Aorta (tissue), 5 donors: ENCODE data around the gene ADM. TPM values are rescaled to one million over a fixed set of nuclear protein-coding genes. Genes with fewer than 3 reads are reported as not detected.

Source experiments
- ATAC-seq: fragments of 200-7000 bp; cut with Tn5 transposase; one replicate; pipeline ENCODE4 v1.9.1; 2022; ENCODE audit warnings: moderate library complexity; ENCODE audit not compliant: low FRiP score
- DNase-seq, 2 donors: peaks; one replicate each; pipeline ENCODE4 v3.0.0-alpha.2; 2020
- H3K27ac ChIP-seq, 2 donors: one replicate each; pipeline ENCODE4 v1.5.1; 2013; ENCODE audit warnings: low read length in 2 of 2, mild to moderate bottlenecking in 2 of 2, moderate library complexity in 2 of 2, control low read depth in 1 of 2, inconsistent platforms in 1 of 2, low read depth in 1 of 2
- H3K27me3 ChIP-seq, 2 donors: one replicate each; pipeline ENCODE4 v1.6.1; 2013; ENCODE audit warnings: control low read depth in 1 of 2, low read length in 1 of 2, mild to moderate bottlenecking in 1 of 2, moderate library complexity in 1 of 2; ENCODE audit not compliant: insufficient read depth in 2 of 2, control insufficient read depth in 1 of 2
- H3K36me3 ChIP-seq, 2 donors: one replicate each; pipeline ENCODE4 v1.6.1; 2013; ENCODE audit warnings: control low read depth in 1 of 2, low read length in 1 of 2, mild to moderate bottlenecking in 1 of 2; ENCODE audit not compliant: insufficient read depth in 2 of 2, control insufficient read depth in 1 of 2
- H3K4me1 ChIP-seq, 2 donors: one replicate each; pipeline ENCODE4 v1.6.1; 2013; ENCODE audit warnings: low read length in 2 of 2, control low read depth in 1 of 2, mild to moderate bottlenecking in 1 of 2, moderate library complexity in 1 of 2; ENCODE audit not compliant: insufficient read depth in 2 of 2, control insufficient read depth in 1 of 2
- H3K4me3 ChIP-seq, 2 donors: one replicate each; pipeline ENCODE4 v1.5.1; 2013; ENCODE audit warnings: low read length in 2 of 2, control low read depth in 1 of 2, mild to moderate bottlenecking in 1 of 2
- H3K9me3 ChIP-seq: one replicate; pipeline ENCODE4 v1.6.1; 2013; ENCODE audit warnings: mild to moderate bottlenecking, low read length; ENCODE audit not compliant: control insufficient read depth
- WGBS, 2 donors: extraction: QIAGEN DNeasy Blood & Tissue Kit; methylation state at CpG; one replicate each; pipeline ENCODE4 v1.1.7; 2013; 5-methylcytosine and 5-hydroxymethylcytosine counted together
- intact Hi-C, 2 donors: fragments of 100-400 bp; cut with DNase I; formaldehyde crosslinking; loops; one replicate each; pipeline versions ENCODE4 v1.14.2 to v1.15.0; 2022
- polyA plus RNA-seq, 2 donors: library from polyadenylated mRNA; stranded (reverse); fragments of 200-250 nt; gene quantifications; one replicate each; pipeline ENCODE4 v1.2.3, GENCODE V29; 2013
- total RNA-seq, 2 donors: library from RNA; stranded (reverse); fragmentation: NEBNext Ultra II Directional; extraction: Animal tissue kit (Norgen Biotek cat#: 25700); gene quantifications; one replicate each; pipeline ENCODE4 v1.2.1, GENCODE V29; 2021
- donor health status: healthy with polysubstance abuse.
- donor health status: Bipolar disorder and iron deficiency.
- donor health status: DM: no; HTN: no; CAD: no.
- donor health status: DM: no; HTN: no; CAD: no.
- donor health status: DM: yes; HTN: yes; CAD: no.

ADM gene
- total and polyA plus RNA-seq, 4 donors = 1.5 to 76.1 (median 17.5) TPM

- ATAC-seq (no peak), DNase-seq (no peak)
- no peaks in the 10 kb centered on the region for H3K36me3 ChIP-seq
- no peaks in the 10 kb centered on the region for H3K4me1 ChIP-seq
- intact Hi-C loops = no loop called here
- no peak overlapping the region for H3K27ac ChIP-seq
- 49 to 53% methylated on average over 8 of the region's 8 CpGs for WGBS, 2 donors
- H3K9me3 ChIP-seq = no peaks in the 10 kb centered on the region
- H3K4me3 ChIP-seq = no peak overlapping the region
- H3K27me3 ChIP-seq = no peaks in the 10 kb centered on the region
These were observed 9.6 kb downstream of the ADM start for GRCh38 chr11:10314199-10315072.

GRCh38 chr11:10315083-10315482 is 10.2 kb downstream of the ADM start:
- H3K36me3 ChIP-seq = no peaks in the 10 kb centered on the region

GRCh38 chr11:10317151-10317755 is 12.4 kb downstream of the ADM start:
- no peaks in the 10 kb centered on the region for H3K36me3 ChIP-seq
- no peak for DNase-seq
- no peak for ATAC-seq
- intact Hi-C loops = no loop called here
- H3K9me3 ChIP-seq = no peaks in the 10 kb centered on the region
- no peaks in the 10 kb centered on the region for H3K4me1 ChIP-seq
- H3K27ac ChIP-seq = no peak overlapping the region
- no peaks in the 10 kb centered on the region for H3K27me3 ChIP-seq
- 70 to 77% methylated on average over 4 of the region's 4 CpGs for WGBS, 2 donors
- H3K4me3 ChIP-seq = no peak overlapping the region

More at GRCh38 chr11:10315083-10315482, 10.2 kb downstream of the ADM start:
- no peaks in the 10 kb centered on the region for H3K9me3 ChIP-seq
- 93 to 96% methylated on average over 6 of the region's 6 CpGs for WGBS, 2 donors
- no peak overlapping the region for H3K27ac ChIP-seq
- no peaks in the 10 kb centered on the region for H3K4me1 ChIP-seq
- H3K4me3 ChIP-seq = no peak overlapping the region
- no peaks in the 10 kb centered on the region for H3K27me3 ChIP-seq
- intact Hi-C loops = no loop called here
- no peak for ATAC-seq
- DNase-seq = no peak

- Histone ChIP-seq H3K4me3 (no peak overlapping the region), H3K36me3 (no peaks in the 10 kb centered on the region), H3K27ac (no peak overlapping the region), H3K27me3 (no peaks in the 10 kb centered on the region), H3K4me1 (no peaks in the 10 kb centered on the region), H3K9me3 (no peaks in the 10 kb centered on the region)
- DNase-seq (no peak), ATAC-seq (no peak)
- intact Hi-C loops = no loop called here
- 91 to 99% methylated on average over 5 of the region's 5 CpGs for WGBS, 2 donors
These were observed 13.1 kb downstream of the ADM start for GRCh38 chr11:10317776-10318526.

GRCh38 chr11:10318527-10318802 is 13.6 kb downstream of the ADM start:
- DNase-seq = no peak
- intact Hi-C loops = no loop called here
- Histone ChIP-seq H3K36me3 (no peaks in the 10 kb centered on the region), H3K4me1 (peaks cover 2 to 3% of the 10 kb centered on the region in 2 donors), H3K27ac (no peak overlapping the region), H3K9me3 (no peaks in the 10 kb centered on the region), H3K4me3 (no peak overlapping the region), H3K27me3 (no peaks in the 10 kb centered on the region)
- ATAC-seq = no peak
- WGBS, 2 donors = 95 to 96% methylated on average over 3 of the region's 3 CpGs

- H3K27ac ChIP-seq = no peak overlapping the region
- H3K36me3 ChIP-seq = no peaks in the 10 kb centered on the region
- peaks cover 2 to 4% of the 10 kb centered on the region in 2 donors for H3K4me1 ChIP-seq
- H3K9me3 ChIP-seq = no peaks in the 10 kb centered on the region
- H3K27me3 ChIP-seq = no peaks in the 10 kb centered on the region
- 60 to 75% methylated on average over 6 of the region's 6 CpGs for WGBS, 2 donors
- intact Hi-C loops = loop anchor here (5.0 to 10.0 kb wide), 3 partner anchors 328 to 563 kb away; no protein-coding TSS in a partner anchor
- no peak overlapping the region for H3K4me3 ChIP-seq
- DNase-seq (no peak), ATAC-seq (no peak)
These were observed 15.1 kb downstream of the ADM start for GRCh38 chr11:10319702-10320558.

GRCh38 chr11:10320736-10321465 is 16.0 kb downstream of the ADM start:
- intact Hi-C loops = loop anchor here (5.0 to 10.0 kb wide), 3 partner anchors 329 to 564 kb away; no protein-coding TSS in a partner anchor
- DNase-seq = no peak

More at GRCh38 chr11:10320736-10321465, 16.0 kb downstream of the ADM start:
- Histone ChIP-seq H3K36me3 (no peaks in the 10 kb centered on the region), H3K27ac (no peak overlapping the region), H3K9me3 (no peaks in the 10 kb centered on the region), H3K4me3 (no peak overlapping the region), H3K4me1 (peaks cover 2 to 4% of the 10 kb centered on the region in 2 donors), H3K27me3 (no peaks in the 10 kb centered on the region)
- WGBS, 2 donors = 56 to 86% methylated on average over 4 of the region's 4 CpGs
- no peak for ATAC-seq
